PFSK-1 (cell line): ENCODE data around the gene SLC37A2.

Experiments
- POLR2AphosphoS5 ChIP-seq: IDR thresholded peaks from 2 replicates; pipeline ENCODE4 v1.6.1; 2012; ENCODE audit warnings: low read depth, mild to moderate bottlenecking, control low read depth, low read length, moderate library complexity
- SIN3A ChIP-seq: IDR thresholded peaks from 2 replicates; pipeline ENCODE4 v1.6.1; 2012; ENCODE audit warnings: mild to moderate bottlenecking, low read length, moderate library complexity, borderline replicate concordance; ENCODE audit not compliant: insufficient read depth
- TF ChIP-seq, protein P1 (sequence below), 2 experiments: IDR thresholded peaks; 2 replicates each; pipeline versions ENCODE4 v1.6.1 to v1.8.0; 2011 to 2012; ENCODE audit warnings: low read depth in 2 of 2, low read length in 2 of 2, control low read depth in 1 of 2, inconsistent platforms in 1 of 2, mild to moderate bottlenecking in 1 of 2, moderate library complexity in 1 of 2; ENCODE audit not compliant: insufficient read depth in 1 of 2

DNA sequence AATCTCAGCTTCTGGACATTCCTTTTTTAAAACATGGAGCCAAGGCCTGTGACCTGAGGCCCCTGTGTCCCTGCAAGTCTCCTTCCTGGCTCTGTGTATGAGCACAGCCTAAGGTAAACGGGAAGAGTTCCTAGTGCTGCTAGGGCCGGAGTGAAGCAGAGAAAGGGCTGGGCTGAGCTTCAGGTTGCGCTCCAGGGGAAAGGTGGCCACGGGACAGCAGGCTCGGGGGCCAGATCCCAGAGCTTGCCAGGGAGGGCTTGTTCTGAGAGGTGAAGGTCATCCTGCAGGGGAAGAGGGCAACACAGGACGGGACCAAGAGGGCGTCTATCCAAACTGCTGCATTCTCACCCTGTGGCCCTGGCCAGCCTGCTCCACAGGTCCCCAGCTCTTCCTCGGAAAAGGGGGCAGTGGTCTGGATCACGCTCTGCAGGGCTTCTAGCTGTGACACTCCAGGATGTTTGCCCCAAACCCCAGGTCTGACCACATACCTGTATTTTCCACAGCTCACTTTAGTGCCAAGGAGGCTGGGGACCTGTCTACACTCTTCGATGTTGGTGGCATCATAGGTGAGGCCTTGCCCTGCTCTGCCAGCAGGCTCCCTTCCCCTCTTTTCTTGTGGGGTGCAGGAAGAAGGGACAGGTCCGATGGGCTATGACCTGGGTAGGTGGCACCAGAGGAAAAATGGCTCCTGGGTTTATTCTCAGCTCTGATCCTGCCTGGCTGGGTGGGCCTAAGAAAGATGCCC lies 20.4 kb downstream of the SLC37A2 start:
- TF ChIP-seq SIN3A (no peak), POLR2AphosphoS5 (no peak)
- TF ChIP-seq, protein P1, sequence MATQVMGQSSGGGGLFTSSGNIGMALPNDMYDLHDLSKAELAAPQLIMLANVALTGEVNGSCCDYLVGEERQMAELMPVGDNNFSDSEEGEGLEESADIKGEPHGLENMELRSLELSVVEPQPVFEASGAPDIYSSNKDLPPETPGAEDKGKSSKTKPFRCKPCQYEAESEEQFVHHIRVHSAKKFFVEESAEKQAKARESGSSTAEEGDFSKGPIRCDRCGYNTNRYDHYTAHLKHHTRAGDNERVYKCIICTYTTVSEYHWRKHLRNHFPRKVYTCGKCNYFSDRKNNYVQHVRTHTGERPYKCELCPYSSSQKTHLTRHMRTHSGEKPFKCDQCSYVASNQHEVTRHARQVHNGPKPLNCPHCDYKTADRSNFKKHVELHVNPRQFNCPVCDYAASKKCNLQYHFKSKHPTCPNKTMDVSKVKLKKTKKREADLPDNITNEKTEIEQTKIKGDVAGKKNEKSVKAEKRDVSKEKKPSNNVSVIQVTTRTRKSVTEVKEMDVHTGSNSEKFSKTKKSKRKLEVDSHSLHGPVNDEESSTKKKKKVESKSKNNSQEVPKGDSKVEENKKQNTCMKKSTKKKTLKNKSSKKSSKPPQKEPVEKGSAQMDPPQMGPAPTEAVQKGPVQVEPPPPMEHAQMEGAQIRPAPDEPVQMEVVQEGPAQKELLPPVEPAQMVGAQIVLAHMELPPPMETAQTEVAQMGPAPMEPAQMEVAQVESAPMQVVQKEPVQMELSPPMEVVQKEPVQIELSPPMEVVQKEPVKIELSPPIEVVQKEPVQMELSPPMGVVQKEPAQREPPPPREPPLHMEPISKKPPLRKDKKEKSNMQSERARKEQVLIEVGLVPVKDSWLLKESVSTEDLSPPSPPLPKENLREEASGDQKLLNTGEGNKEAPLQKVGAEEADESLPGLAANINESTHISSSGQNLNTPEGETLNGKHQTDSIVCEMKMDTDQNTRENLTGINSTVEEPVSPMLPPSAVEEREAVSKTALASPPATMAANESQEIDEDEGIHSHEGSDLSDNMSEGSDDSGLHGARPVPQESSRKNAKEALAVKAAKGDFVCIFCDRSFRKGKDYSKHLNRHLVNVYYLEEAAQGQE (IDR thresholded peaks at IDR 0.05; ENCODE audit: insufficient read depth in 1 of 2, low read depth in 2 of 2, low read length in 2 of 2), result no peak
